Left lung (tissue), 10 donors: ENCODE data around the gene TUB. TPM values are rescaled to one million over a fixed set of nuclear protein-coding genes. Genes with fewer than 3 reads are reported as not detected.

Experiments used
- ATAC-seq: fragments of 200-7000 bp; cut with Tn5 transposase; one replicate; pipeline ENCODE4 v1.9.1; 2020; ENCODE audit warnings: moderate library complexity
- DNase-seq, 4 donors: peaks; one replicate each; pipeline ENCODE4 v3.0.0-alpha.2; 2013 to 2020
- H3K27ac ChIP-seq, 2 donors: fragments of 200-600 bp; sonication (generic) in 1 of 2; one replicate each; pipeline versions ENCODE4 v1.5.0 to v1.8.0; 2020 to 2021
- H3K27me3 ChIP-seq, 2 donors: fragments of 200-600 bp; sonication (generic) in 1 of 2; one replicate each; pipeline versions ENCODE4 v1.5.0 to v1.8.0; 2020 to 2021
- H3K36me3 ChIP-seq, 2 donors: fragments of 200-600 bp; sonication (generic) in 1 of 2; one replicate each; pipeline versions ENCODE4 v1.5.0 to v1.8.0; 2020 to 2021
- H3K4me1 ChIP-seq, 2 donors: fragments of 200-600 bp; one replicate each; pipeline ENCODE4 v1.8.0; 2021
- H3K4me3 ChIP-seq, 2 donors: fragments of 200-600 bp; sonication (generic) in 1 of 2; one replicate each; pipeline versions ENCODE4 v1.5.0 to v1.8.0; 2020 to 2021; ENCODE audit warnings: mild to moderate bottlenecking in 1 of 2
- H3K9me3 ChIP-seq, 2 donors: fragments of 200-600 bp; sonication (generic) in 1 of 2; one replicate each; pipeline versions ENCODE4 v1.5.0 to v1.8.0; 2020 to 2021
- intact Hi-C, 2 donors: fragments of 100-400 bp; cut with DNase I; formaldehyde crosslinking; loops; one replicate each; pipeline versions ENCODE4 v1.11.2 to v1.14.2; 2022
- polyA plus RNA-seq, 6 donors: library from polyadenylated mRNA; unstranded; fragments of 120-200 nt; gene quantifications; one replicate each; pipeline ENCODE4 v1.2.1, GENCODE V29; 2013; ENCODE audit not compliant: insufficient read length in 6 of 6
- total RNA-seq, 2 donors: library from RNA; stranded (reverse); fragmentation: NEBNext Ultra II Directional; extraction: Animal tissue kit (Norgen Biotek cat#: 25700); gene quantifications; one replicate each; pipeline ENCODE4 v1.2.1, GENCODE V29; 2021
- TF ChIP-seq, protein P1 (sequence below), 2 donors: fragments of 200-600 bp; sonication (generic) in 1 of 2; IDR thresholded peaks; one replicate each; pipeline versions ENCODE4 v1.5.0 to v1.8.0; 2021; ENCODE audit warnings: antibody characterized with exemption in 2 of 2
- donor health status: DM: no; HTN: yes; CAD: no.
- donor health status: DM: no; HTN: no; CAD: no.

TUB gene
- total and polyA plus RNA-seq, 8 donors, result 5.6 to 30.0 (median 26.9) TPM

GRCh38 chr11:8109675-8110074, 28.7 kb downstream of the TUB start:
- DNase-seq (no peak), ATAC-seq (no peak)
- H3K27ac ChIP-seq, result no peak overlapping the region
- H3K9me3 ChIP-seq, result peaks cover 0 to 6% of the 10 kb centered on the region in 2 donors
- no peaks in the 10 kb centered on the region for H3K4me1 ChIP-seq
- intact Hi-C loops, result no loop called here
- TF ChIP-seq, protein P1, sequence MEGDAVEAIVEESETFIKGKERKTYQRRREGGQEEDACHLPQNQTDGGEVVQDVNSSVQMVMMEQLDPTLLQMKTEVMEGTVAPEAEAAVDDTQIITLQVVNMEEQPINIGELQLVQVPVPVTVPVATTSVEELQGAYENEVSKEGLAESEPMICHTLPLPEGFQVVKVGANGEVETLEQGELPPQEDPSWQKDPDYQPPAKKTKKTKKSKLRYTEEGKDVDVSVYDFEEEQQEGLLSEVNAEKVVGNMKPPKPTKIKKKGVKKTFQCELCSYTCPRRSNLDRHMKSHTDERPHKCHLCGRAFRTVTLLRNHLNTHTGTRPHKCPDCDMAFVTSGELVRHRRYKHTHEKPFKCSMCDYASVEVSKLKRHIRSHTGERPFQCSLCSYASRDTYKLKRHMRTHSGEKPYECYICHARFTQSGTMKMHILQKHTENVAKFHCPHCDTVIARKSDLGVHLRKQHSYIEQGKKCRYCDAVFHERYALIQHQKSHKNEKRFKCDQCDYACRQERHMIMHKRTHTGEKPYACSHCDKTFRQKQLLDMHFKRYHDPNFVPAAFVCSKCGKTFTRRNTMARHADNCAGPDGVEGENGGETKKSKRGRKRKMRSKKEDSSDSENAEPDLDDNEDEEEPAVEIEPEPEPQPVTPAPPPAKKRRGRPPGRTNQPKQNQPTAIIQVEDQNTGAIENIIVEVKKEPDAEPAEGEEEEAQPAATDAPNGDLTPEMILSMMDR (IDR thresholded peaks at IDR 0.05), result no peak
- H3K36me3 ChIP-seq, result no peaks in the 10 kb centered on the region
- H3K27me3 ChIP-seq, result no peaks in the 10 kb centered on the region
- no peak overlapping the region for H3K4me3 ChIP-seq

GRCh38 chr11:8110396-8110795, 29.4 kb downstream of the TUB start:
- TF ChIP-seq, protein P1 (IDR thresholded peaks at IDR 0.05), result no peak
- intact Hi-C loops, result no loop called here
- Histone ChIP-seq H3K9me3 (peaks cover 0 to 7% of the 10 kb centered on the region in 2 donors), H3K27ac (no peak overlapping the region), H3K36me3 (no peaks in the 10 kb centered on the region), H3K4me1 (no peaks in the 10 kb centered on the region), H3K4me3 (no peak overlapping the region), H3K27me3 (no peaks in the 10 kb centered on the region)
- no peak for DNase-seq
- no peak for ATAC-seq

DNA sequence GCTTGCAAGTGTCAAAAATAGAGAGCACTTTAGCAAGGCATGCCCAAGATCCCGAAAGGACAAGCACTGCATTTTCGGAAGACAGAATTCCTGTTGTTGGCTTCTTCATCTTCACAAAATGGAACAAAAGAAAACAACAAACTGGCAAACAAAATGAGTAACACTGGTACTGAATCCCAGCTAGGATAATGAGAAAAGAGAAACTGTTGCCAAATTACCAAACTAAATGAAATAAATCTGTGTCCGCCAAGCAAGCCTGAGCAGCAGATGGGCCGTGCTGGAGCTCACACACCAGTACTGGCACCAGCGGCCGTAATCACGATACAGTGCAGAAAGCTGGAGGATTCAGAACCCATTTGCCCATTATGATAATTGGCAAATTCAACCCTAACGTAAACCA, 30.6 kb downstream of the TUB start:
- Histone ChIP-seq H3K4me3 (no peak overlapping the region), H3K9me3 (peaks cover 0 to 7% of the 10 kb centered on the region in 2 donors), H3K4me1 (no peaks in the 10 kb centered on the region), H3K27ac (no peak overlapping the region), H3K27me3 (no peaks in the 10 kb centered on the region), H3K36me3 (no peaks in the 10 kb centered on the region)
- intact Hi-C loops, result no loop called here
- TF ChIP-seq, protein P1 (IDR thresholded peaks at IDR 0.05), result no peak
- no peak for ATAC-seq
- no peak for DNase-seq

DNA sequence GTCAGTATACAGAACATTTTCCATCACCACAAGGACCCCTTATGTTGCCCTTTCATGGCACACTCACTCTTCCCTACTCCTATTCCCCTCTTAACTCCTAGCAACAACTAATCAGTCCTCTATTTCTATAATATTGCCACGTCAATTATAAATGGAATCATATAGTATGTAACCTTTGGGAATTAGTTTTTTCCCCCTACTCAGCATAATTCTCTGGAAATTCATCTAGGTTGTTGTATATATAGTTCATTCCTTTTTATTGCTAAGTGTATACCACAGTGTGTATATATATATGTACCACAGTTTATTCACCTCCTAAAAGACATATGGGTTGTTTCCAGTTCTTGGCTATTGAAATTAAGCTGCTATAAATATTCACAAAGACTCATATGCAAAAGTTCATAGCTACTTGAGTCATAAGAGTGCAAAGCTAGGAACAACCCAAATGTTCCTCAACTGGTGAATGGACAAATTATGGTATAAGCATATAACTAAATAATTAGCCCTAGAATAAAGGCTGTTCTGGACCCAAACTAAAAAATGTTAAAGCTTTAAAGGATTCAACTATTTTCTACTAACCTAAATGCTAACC, 41.3 kb downstream of the TUB start:
- DNase-seq (no peak), ATAC-seq (no peak)
- intact Hi-C loops, result no loop called here
- Histone ChIP-seq H3K4me1 (no peaks in the 10 kb centered on the region), H3K9me3 (peaks cover 0 to 3% of the 10 kb centered on the region in 2 donors), H3K27ac (no peak overlapping the region), H3K36me3 (no peaks in the 10 kb centered on the region), H3K4me3 (no peak overlapping the region), H3K27me3 (no peaks in the 10 kb centered on the region)
- TF ChIP-seq, protein P1 (IDR thresholded peaks at IDR 0.05), result no peak

DNA sequence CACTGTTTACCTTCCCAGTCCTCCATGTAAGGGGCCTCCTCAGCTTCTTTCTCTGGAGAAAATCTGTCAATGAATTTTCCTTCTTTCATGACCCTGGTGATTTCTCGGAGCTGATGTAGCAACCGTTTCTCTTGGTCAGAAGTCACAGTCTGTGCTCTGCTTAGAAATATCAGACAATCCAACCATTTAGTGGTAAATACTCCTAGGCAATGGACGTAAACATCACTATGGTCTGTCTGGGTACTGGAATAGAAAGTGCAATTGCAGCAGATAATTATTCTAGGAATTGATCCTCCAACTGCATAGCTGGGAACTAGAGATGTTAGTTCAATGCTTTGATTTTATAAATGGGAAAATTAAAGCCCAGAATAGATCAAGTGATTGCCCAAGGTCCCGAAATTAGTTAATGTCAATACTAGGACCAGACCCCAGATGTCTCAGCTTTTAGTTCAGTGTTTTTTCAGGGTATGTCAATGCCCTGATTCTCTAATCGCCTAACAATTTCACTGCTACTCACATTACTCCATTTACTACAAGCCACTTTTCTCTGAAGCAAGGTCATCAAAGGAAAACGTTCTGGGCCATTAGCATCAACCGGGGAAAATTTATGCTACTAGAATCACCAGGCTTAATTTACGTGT, 45.8 kb downstream of the TUB start:
- DNase-seq (no peak), ATAC-seq (no peak)
- Histone ChIP-seq H3K9me3 (no peaks in the 10 kb centered on the region), H3K27ac (no peak overlapping the region), H3K36me3 (no peaks in the 10 kb centered on the region), H3K27me3 (no peaks in the 10 kb centered on the region), H3K4me3 (no peak overlapping the region), H3K4me1 (no peaks in the 10 kb centered on the region)
- TF ChIP-seq, protein P1 (IDR thresholded peaks at IDR 0.05), result no peak
- intact Hi-C loops, result no loop called here
